ENCODE data around the gene SLC13A1.

DNA sequence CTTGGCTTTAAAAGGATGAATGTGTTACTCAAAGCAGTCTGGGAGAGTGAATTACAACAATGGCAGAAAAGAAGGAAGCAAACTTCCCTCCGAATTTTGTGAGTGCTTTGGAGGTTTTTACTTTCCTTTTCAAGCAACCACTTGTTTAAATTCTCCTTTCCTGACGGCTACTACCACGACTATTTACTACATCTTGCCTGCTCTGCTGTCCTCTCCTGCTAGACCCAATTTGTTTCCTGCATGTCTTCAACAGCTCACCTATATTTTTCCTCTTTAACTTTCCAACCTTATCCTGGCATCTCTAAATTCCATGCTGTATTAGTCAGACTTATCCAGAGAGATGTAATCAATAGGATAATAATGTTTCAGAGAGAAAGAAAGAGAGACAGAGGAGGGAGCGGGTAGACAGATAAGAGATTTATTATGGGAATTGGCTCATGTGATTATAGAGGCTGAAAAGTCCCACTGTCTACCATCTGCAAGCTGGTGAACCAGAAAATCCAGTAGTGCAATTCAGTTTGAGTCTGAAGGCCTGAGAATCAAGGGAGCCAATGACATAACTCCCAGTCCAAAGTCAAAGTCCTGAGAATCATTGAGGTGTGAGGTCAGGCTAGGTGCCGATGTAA is 42.8 kb upstream of the SLC13A1 start:
- TF ChIP-seq, protein P1, sequence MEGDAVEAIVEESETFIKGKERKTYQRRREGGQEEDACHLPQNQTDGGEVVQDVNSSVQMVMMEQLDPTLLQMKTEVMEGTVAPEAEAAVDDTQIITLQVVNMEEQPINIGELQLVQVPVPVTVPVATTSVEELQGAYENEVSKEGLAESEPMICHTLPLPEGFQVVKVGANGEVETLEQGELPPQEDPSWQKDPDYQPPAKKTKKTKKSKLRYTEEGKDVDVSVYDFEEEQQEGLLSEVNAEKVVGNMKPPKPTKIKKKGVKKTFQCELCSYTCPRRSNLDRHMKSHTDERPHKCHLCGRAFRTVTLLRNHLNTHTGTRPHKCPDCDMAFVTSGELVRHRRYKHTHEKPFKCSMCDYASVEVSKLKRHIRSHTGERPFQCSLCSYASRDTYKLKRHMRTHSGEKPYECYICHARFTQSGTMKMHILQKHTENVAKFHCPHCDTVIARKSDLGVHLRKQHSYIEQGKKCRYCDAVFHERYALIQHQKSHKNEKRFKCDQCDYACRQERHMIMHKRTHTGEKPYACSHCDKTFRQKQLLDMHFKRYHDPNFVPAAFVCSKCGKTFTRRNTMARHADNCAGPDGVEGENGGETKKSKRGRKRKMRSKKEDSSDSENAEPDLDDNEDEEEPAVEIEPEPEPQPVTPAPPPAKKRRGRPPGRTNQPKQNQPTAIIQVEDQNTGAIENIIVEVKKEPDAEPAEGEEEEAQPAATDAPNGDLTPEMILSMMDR (IDR thresholded peaks at IDR 0.05; ENCODE audit: low read length) = no peak
- TF ChIP-seq EZH2 (optimal IDR thresholded peaks at IDR 0.05; ENCODE audit: low read depth, low read length) = no peak

Data from MM.1S (cell line).